GM12892 (cell line): Measurements from ENCODE around the gene DHPS.
"Not testable (repeated sequence)": the region's sequence is repeated elsewhere in the genome, so short reads cannot be mapped to it uniquely, and the experiment has no call there.

ENCODE experiments used
- DNase-seq: peaks from one replicate; pipeline ENCODE4 v3.0.0; 2011; ENCODE audit not compliant: insufficient read length
- FAIRE-seq: peaks from 2 replicates; lab custom pipeline; 2011; peaks lifted over from hg19 to GRCh38; lab: Jason Lieb, UNC
- POLR2A ChIP-seq: IDR thresholded peaks from 2 replicates; pipeline ENCODE4 v1.6.1; 2011; ENCODE audit warnings: low read depth, low read length, control low read depth
- POLR2AphosphoS5 ChIP-seq: IDR thresholded peaks from 2 replicates; pipeline ENCODE4 v1.6.1; 2011; ENCODE audit warnings: low read depth, low read length, control low read depth
- TAF1 ChIP-seq: IDR thresholded peaks from 2 replicates; pipeline ENCODE4 v1.6.1; 2011; ENCODE audit warnings: low read depth, mild to moderate bottlenecking, control low read depth, low read length, borderline replicate concordance

Gene DHPS

DNA sequence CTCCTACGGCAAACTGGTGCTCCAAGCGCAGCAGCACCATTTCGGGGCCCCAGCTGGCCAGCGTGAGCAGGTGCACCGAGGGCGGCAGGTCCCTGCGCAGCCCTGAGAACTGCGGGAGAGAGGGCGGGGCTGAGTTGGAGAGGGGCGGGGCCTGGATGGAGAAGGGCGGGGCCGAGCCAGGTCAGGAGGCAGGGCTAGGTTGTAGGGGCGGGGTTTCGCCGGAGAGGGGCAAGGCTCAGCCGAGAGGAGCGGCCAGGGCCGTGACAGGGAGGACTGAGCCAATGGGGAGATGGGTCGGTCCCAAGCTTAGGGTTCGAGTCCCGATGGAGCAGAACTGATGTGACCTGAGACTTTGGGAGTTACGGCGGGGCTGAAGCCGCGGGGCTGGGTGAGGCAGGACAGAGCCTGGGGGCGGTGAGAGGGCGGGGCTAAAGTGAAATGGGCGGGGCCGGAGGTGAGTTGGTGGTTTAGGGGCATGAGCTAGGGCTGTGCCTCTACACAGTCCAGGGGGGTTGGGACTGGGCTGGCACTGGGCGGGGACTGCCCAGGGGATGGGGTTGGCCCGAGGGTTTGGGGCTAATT, 34.1 kb downstream of the DHPS start:
- no peak for TF ChIP-seq POLR2AphosphoS5
- DNase-seq (no peak), FAIRE-seq (no peak)

DNA sequence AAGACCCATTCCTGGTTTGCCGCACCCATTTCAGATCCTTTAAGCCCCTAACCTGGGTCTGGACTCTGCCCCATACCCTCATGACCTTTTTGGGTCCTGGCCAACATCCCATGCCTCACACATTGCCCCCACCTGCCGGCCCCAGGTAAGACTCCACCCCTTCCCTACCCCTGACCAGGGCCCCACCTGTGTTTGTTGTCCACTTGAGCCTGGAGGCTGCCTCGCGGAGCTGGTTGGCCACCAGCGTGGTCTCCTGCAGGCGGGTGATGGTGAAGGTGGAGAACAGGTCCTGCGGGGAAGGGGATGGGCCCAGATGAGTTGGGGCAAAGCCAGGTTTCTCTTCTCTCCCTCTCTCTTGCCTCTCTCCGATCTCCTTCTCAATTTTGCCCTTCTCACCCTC, 34.6 kb downstream of the DHPS start:
- DNase-seq = no peak

DNA sequence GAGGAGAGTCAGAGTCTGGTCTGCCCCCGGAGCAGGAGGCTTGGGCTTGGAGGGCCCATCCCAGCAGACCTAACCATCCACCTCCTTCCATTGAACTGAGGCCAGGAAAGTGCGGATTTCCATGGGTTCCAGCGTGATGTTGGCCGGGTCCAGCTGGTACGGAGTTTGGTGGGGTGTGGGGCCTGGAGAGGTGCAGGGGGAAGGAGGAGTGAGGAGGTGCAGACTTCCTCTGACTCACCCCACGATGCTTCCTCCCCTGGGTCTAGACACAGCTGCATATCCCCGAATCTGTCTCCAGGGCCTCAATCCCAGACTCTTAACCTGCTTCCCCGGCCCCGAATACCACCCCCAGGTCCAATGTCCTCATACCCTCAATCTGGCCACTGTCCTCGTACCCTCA, 35.1 kb downstream of the DHPS start:
- DNase-seq (no peak), FAIRE-seq (no peak)
- TF ChIP-seq POLR2A (no peak), TAF1 (no peak), POLR2AphosphoS5 (no peak)

More for the DNA sequence above, 34.6 kb downstream of the DHPS start:
- TF ChIP-seq POLR2AphosphoS5 (no peak), TAF1 (no peak), POLR2A (no peak)
- FAIRE-seq = no peak

DNA sequence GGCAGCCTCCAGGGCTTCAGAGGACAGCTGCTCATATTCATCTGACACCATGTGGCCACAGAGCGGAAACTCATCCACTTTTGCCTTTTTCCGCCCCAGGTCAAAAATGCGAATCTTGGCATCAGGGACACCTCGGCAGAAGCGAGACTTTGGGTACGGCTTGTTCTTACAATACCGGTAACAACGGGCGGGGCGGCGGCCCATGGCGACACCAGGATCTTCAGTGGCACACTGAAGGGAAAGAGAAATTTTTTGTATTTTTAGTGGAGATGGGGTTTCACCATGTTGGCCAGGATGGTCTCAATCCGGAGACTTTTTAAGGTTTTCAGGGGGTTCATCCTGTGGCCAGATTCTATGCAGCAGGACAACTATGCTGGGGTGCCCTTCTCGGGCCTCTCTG, 38.0 kb downstream of the DHPS start:
- FAIRE-seq, DNase-seq: not testable (repeated sequence)

DNA sequence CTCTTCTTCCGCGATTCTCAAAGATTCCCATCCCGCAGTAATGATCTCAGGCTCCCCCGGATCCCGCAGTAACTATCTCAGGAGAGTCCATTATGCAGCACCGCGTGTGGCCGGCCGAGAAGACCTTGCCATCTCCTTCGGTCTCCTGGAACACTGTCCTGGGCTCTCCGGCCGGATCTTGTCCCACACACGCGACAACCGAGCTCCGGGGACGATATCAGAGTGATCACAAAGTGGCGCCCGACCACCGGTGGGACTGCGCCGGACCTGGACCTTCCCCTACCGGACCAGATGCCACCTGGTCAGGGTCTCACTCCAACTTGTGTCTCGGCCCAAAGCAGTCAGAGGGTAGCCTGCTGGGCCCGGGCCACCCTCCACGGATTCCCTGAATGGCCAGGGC, 39.2 kb downstream of the DHPS start:
- DNase-seq (no peak), FAIRE-seq (no peak)
- TF ChIP-seq TAF1 (no peak), POLR2A (no peak), POLR2AphosphoS5 (no peak)

DNA sequence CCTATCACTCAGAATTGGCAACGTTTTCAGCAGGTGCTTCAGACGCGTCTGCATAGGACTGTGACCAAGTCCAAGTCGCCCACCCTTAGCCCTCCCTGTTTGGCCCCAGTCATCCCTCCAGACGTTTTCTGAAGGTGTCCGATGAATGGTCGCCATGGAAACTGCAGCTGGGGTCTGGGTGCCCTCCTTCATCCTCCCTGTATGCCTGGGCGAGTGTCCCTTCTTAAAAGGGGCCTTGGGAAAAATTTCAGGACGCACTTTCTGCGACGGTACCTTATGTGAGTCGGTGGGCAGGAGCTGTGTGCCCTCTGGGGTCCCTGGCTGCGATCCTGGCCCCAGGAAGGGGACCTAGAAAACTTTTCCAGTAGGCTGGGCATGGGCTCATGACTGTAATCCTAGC, 40.2 kb downstream of the DHPS start:
- DNase-seq (no peak), FAIRE-seq (no peak)
- TF ChIP-seq TAF1 = no peak
- TF ChIP-seq POLR2A = no peak
- TF ChIP-seq POLR2AphosphoS5 = no peak

DNA sequence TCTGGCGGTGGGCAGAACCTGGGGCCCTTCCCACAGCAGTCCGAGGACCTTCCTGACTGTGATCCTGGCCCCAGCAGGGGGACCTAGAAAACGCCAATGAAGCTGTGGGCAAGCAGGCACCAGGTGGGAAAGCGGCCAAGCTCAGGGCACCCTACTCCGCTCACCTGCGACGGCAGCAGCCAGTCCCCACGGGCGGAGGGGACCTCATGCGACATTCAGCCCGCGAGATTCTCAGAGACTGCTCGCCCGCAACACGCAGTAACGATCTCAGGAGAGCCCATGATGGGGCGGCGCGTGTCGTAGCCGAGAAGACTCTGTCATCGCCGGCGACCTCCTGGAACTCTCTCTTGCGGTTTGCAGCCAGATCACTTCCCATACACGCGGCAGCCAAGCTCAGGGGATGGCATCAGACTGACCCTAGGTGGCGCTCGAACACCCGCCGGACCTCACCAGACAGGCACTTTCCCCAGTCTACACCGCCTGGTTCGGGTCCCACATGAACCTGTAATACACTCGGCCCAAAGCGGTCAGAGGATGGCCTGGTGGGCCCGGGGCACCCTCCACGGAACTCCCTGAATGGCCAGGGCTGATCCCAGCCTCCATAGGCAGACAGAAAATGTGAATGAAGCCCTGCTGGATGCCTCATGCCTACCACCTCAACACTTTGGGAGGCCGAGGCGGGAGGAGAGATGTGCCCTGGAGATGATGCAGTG, 41.6 kb downstream of the DHPS start:
- DNase-seq (peak; percentile 87), FAIRE-seq (peak; percentile 83)
- TF ChIP-seq TAF1 = no peak
- TF ChIP-seq POLR2A = no peak
- TF ChIP-seq POLR2AphosphoS5 = no peak

DNA sequence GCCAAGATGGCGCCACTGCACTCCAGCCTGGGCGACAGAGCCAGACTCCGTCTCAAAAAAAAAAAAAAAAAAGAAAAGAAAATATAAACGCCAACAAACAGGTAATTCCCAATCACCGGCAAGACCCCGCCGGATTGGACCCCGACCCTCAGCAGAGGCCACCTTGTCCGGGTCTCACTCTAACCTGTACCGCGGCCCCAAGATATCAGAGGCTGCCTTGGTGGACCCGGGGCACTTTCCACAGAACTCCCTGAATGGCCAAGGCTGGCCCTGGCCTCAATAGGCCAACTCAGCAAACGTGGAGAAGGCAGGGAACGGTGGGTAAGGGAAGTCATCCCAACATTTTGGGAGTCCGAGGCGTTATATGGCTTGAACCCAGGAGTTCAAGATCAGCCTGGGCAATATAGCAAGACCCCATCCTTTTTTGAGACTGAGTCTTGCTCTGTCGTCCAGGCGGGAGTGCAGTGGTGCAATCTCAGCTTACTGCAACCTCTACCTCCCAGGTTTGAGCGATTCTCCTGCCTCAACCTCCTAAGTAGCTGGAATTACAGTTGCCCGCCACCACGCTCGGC, 43.0 kb downstream of the DHPS start:
- no peak for DNase-seq
- TF ChIP-seq POLR2A (no peak), TAF1 (no peak), POLR2AphosphoS5 (no peak)
- FAIRE-seq = no peak

DNA sequence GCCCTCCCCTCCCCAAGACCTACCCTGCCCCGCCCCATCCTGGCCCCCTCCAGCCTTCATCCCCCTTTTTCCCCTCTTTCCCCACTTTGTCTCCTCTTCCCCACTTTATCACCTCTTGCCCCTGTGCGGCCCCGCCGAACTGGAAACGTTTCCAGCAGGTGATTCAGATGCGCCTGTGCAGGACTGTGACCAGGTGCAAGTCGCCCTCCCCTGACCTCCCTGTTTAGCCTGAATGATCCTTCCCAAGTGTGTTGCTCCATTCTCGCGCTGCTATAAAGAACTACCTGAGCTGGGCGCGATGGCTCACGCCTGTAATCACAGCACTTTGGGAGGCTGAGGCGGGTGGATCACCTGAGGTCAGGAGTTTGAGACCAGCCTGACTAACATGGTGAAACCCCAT, 45.0 kb downstream of the DHPS start:
- FAIRE-seq (no peak), DNase-seq (no peak)
- TF ChIP-seq POLR2AphosphoS5 = no peak
- no peak for TF ChIP-seq TAF1
- TF ChIP-seq POLR2A = no peak

DNA sequence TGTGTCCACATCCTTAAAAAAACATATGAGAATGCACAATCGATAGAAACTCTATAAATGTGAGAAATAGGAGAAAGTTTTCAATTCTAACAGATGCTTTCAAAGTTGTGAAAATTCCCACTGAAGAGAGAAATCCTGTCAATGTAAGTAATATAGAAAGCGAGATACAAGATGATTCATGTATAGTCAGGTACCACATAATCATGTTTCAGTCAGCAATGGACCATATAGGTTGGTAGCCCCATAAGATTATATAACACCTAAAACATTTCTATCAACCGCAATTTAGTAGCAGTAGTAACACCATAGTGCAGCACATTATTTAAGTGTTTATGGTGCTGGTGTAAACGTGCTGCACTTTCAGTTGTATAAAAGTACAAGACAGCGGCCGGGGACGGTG, 52.5 kb downstream of the DHPS start:
- DNase-seq (no peak), FAIRE-seq (no peak)
- TF ChIP-seq POLR2AphosphoS5 (no peak), TAF1 (no peak), POLR2A (no peak)

DNA sequence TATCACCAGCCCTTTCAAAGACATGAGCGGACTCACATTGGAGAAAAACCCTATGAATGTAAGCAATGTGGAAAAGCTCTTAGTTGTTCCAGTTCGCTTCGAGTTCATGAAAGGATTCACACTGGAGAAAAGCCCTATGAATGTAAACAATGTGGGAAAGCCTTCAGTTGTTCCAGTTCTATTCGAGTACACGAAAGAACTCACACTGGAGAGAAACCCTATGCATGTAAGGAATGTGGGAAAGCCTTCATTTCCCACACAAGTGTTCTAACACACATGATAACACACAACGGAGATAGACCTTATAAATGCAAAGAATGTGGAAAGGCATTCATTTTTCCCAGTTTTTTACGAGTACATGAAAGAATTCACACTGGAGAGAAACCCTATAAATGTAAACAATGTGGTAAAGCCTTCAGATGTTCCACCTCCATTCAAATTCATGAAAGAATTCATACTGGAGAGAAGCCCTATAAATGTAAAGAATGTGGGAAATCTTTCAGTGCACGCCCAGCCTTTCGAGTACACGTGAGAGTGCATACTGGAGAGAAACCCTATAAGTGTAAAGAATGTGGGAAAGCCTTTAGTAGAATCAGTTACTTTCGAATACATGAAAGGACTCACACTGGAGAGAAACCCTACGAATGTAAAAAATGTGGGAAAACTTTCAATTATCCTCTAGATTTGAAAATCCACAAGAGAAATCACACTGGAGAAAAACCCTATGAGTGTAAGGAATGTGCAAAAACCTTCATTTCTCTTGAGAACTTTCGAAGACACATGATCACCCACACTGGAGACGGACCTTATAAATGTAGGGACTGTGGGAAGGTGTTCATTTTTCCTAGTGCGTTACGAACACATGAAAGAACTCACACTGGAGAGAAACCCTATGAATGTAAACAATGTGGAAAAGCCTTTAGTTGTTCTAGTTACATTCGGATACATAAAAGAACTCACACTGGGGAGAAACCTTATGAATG, 53.3 kb downstream of the DHPS start:
- TF ChIP-seq POLR2A (no peak), POLR2AphosphoS5 (no peak)
- FAIRE-seq (no peak), DNase-seq (no peak)

DNA sequence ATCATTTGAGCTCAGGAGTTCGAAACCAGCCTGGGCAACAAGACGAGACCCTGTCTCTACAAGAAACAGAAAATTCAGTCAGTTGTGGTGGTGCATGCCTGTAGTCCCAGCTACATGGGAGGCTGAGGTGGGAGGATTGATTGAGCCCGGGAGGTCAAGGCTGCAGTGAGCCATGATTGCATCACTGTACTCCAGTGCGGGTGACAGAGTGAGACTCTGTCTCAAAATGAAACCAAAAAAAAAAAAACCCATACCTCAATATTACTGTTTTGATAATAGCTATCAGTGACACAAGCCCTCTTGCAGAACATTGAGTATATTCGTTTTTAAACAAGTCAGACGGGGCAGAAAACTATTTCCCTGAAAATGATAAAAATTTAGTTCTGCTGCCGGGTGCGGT, 54.7 kb downstream of the DHPS start:
- FAIRE-seq = no peak
- no peak for TF ChIP-seq POLR2AphosphoS5
- no peak for TF ChIP-seq TAF1
- no peak for TF ChIP-seq POLR2A
- no peak for DNase-seq
